ENCODE measurements around the gene HCFC2.
A peak's percentile ranks its signal among the peaks of the same experiment; 100 is the strongest.

The HCFC2 gene

GRCh38 chr12:104083769-104084475 is 19.6 kb downstream of the HCFC2 start:
- ChIA-PET CTCF (interaction anchor here (1.8 kb wide), 1 partner anchor 25 kb away, joined by 6 read pairs; no protein-coding TSS in a partner anchor), POLR2A (no interaction called here)
- no peak for DNase-seq (ENCODE audit: low read depth, low spot score)
- no peak overlapping the region for H3K4me3 ChIP-seq (ENCODE audit: low read depth, low read length)
- TF ChIP-seq CTCF (IDR thresholded peaks at IDR 0.05; ENCODE audit: insufficient read depth, low read length, missing control alignments) = no peak

GRCh38 chr12:104090685-104091084 is 26.4 kb downstream of the HCFC2 start:
- DNase-seq (ENCODE audit: low read depth, low spot score) = no peak
- ChIA-PET CTCF (interaction anchor here (0.9 to 4.2 kb wide), 2 partner anchors 18 to 32 kb away, joined by 3 to 25 read pairs; no protein-coding TSS in a partner anchor), POLR2A (no interaction called here)
- no peak overlapping the region for H3K4me3 ChIP-seq (ENCODE audit: low read depth, low read length)
- TF ChIP-seq CTCF (IDR thresholded peaks at IDR 0.05; ENCODE audit: insufficient read depth, low read length, missing control alignments) = no peak

GRCh38 chr12:104091136-104091535 is 26.8 kb downstream of the HCFC2 start:
- ChIA-PET POLR2A (no interaction called here), CTCF (interaction anchor here (1.2 to 4.2 kb wide), 2 partner anchors 17 to 213 kb away, joined by 4 to 25 read pairs; no protein-coding TSS in a partner anchor)
- H3K4me3 ChIP-seq (ENCODE audit: low read depth, low read length) = no peak overlapping the region
- no peak for TF ChIP-seq CTCF (IDR thresholded peaks at IDR 0.05; ENCODE audit: insufficient read depth, low read length, missing control alignments)
- DNase-seq (ENCODE audit: low read depth, low spot score) = no peak

GRCh38 chr12:104094284-104094683 is 30.0 kb downstream of the HCFC2 start:
- CTCF ChIA-PET = interaction anchor here (1.0 to 1.8 kb wide), 2 partner anchors 15 to 16 kb away, joined by 5 to 8 read pairs; no protein-coding TSS in a partner anchor
- POLR2A ChIA-PET = no interaction called here
- H3K4me3 ChIP-seq (ENCODE audit: low read depth, low read length) = no peak overlapping the region
- peak; percentile 21 for DNase-seq (ENCODE audit: low read depth, low spot score)
- TF ChIP-seq CTCF (IDR thresholded peaks at IDR 0.05; ENCODE audit: insufficient read depth, low read length, missing control alignments) = no peak

GRCh38 chr12:104095289-104095688 is 31.0 kb downstream of the HCFC2 start:
- TF ChIP-seq CTCF (IDR thresholded peaks at IDR 0.05; ENCODE audit: insufficient read depth, low read length, missing control alignments) = no peak
- no peak overlapping the region for H3K4me3 ChIP-seq (ENCODE audit: low read depth, low read length)
- no peak for DNase-seq (ENCODE audit: low read depth, low spot score)
- POLR2A ChIA-PET = interaction anchor here (0.6 kb wide), 1 partner anchor 97 kb away, joined by 4 read pairs; no protein-coding TSS in a partner anchor
- CTCF ChIA-PET = interaction anchor here (7.9 kb wide), 1 partner anchor 14 kb away, joined by 93 read pairs; no protein-coding TSS in a partner anchor

GRCh38 chr12:104097954-104098353 is 33.6 kb downstream of the HCFC2 start:
- no peak overlapping the region for H3K4me3 ChIP-seq (ENCODE audit: low read depth, low read length)
- CTCF ChIA-PET = interaction anchor here (1.2 to 7.9 kb wide), 4 partner anchors 8 to 214 kb away, joined by 4 to 93 read pairs (median 5); no protein-coding TSS in a partner anchor
- no peak for TF ChIP-seq CTCF (IDR thresholded peaks at IDR 0.05; ENCODE audit: insufficient read depth, low read length, missing control alignments)
- POLR2A ChIA-PET = interaction anchor here (1.2 kb wide), 1 partner anchor 11 kb away, joined by 5 read pairs; no protein-coding TSS in a partner anchor
- DNase-seq (ENCODE audit: low read depth, low spot score) = no peak

Measured in AG04449 (cell line).